A673 (cell line): Measurements from ENCODE around the gene TBCD.

Experiments
- CTCF ChIP-seq: fragments of 300-800, 200-600 bp; sonication (generic); conservative IDR thresholded peaks from 2 replicates; pipeline ENCODE4 v1.5.1; 2017; ENCODE audit warnings: low read depth, mild to moderate bottlenecking, antibody characterized with exemption, low read length, moderate library complexity, mixed read lengths
- EZH2 ChIP-seq: fragments of 200-600 bp; sonication (generic); IDR thresholded peaks from 2 replicates; pipeline ENCODE4 v1.6.1; 2017; ENCODE audit warnings: borderline replicate concordance, low read depth, mild to moderate bottlenecking, mixed read lengths, antibody characterized with exemption, low read length; ENCODE audit not compliant: poor library complexity, severe bottlenecking

GRCh38 chr17:82926081-82926480 is 174.2 kb downstream of the TBCD start:
- TF ChIP-seq CTCF = no peak
- TF ChIP-seq EZH2 = no peak
